GM12872 (cell line): Measurements from ENCODE around the gene ZCCHC14.

Experiments used
- CTCF ChIP-seq: IDR thresholded peaks from 3 replicates; pipeline ENCODE4 v1.5.1; 2011; ENCODE audit warnings: low read depth, mild to moderate bottlenecking, low read length, moderate library complexity; ENCODE audit not compliant: insufficient read depth

Gene ZCCHC14

GRCh38 chr16:87391950-87392820, 100.6 kb downstream of the ZCCHC14 start, which contains the start of gene MAP1LC3B:
Gene MAP1LC3B (plus strand): TSS chr16:87392336. CDS start chr16:87392428, 92 bp downstream.
- no peak for TF ChIP-seq CTCF

- no peak for TF ChIP-seq CTCF
Observed at GRCh38 chr16:87391324-87391949, 101.4 kb downstream of the ZCCHC14 start.

GRCh38 chr16:87390641-87391323, 102.0 kb downstream of the ZCCHC14 start:
- no peak for TF ChIP-seq CTCF

GRCh38 chr16:87389245-87389644, 103.6 kb downstream of the ZCCHC14 start:
- TF ChIP-seq CTCF: no peak

- TF ChIP-seq CTCF: no peak
Observed at GRCh38 chr16:87388818-87389134, 104.0 kb downstream of the ZCCHC14 start.

- no peak for TF ChIP-seq CTCF
Observed at GRCh38 chr16:87387942-87388817, 104.6 kb downstream of the ZCCHC14 start.
